Measurements from ENCODE around the gene NAPG.
"Not testable (repeated sequence)": the region's sequence is repeated elsewhere in the genome, so short reads cannot be mapped to it uniquely, and the experiment has no call there.

DNA sequence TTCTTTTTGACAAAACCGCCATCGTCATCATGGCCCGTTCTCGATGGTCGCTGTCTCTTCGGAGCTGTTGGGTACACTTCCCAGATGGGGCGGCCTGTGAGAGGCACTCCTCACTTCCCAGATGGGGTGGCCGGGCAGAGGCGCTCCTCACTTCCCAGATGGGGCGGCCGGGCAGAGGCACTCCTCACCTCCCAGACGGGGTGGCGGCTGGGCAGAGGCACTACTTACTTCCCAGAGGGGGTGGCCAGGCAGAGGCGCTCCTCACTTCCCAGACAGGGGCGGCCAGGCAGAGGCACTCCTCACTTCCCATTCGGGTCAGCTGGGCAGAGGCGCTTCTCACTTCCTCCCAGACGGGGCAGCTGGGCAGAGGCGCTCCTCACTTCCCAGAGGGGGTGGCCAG is 19.9 kb upstream of the NAPG start:
- not testable (repeated sequence) for TF ChIP-seq CTCF (IDR thresholded peaks at IDR 0.05 in 4 of 5, conservative IDR thresholded peaks at IDR 0.05 in 1 of 5); POLR2A (IDR thresholded peaks at IDR 0.05)
